Right atrium auricular region (tissue), 2 donors: Measurements from ENCODE around the gene SCLY. TPM values are rescaled to one million over a fixed set of nuclear protein-coding genes. Genes with fewer than 3 reads are reported as not detected.
A peak's percentile ranks its signal among the peaks of the same experiment; 100 is the strongest.

Experiments used
- DNase-seq: peaks from one replicate; pipeline ENCODE4 v3.0.0-alpha.2; 2019; ENCODE audit warnings: low spot score
- H3K27ac ChIP-seq, 2 donors: fragments of 200-600 bp; sonication (generic); 1 replicate in 1 of 2; 2 replicates in 1 of 2; pipeline ENCODE4 v1.5.1; 2016 to 2019
- H3K27me3 ChIP-seq, 2 donors: fragments of 200-600 bp; sonication (generic); one replicate each; pipeline versions ENCODE4 v1.5.1 to v1.6.0; 2017 to 2019
- H3K36me3 ChIP-seq: fragments of 200-600 bp; sonication (generic); one replicate; pipeline ENCODE4 v1.5.1; 2016
- H3K4me1 ChIP-seq, 2 donors: fragments of 200-600 bp; sonication (generic); one replicate each; pipeline versions ENCODE4 v1.5.1 to v1.6.0; 2017 to 2019
- H3K4me3 ChIP-seq, 2 donors: fragments of 200-600 bp; sonication (generic); 1 replicate in 1 of 2; 2 replicates in 1 of 2; pipeline ENCODE4 v1.5.1; 2017 to 2019; ENCODE audit warnings: mild to moderate bottlenecking in 1 of 2, moderate library complexity in 1 of 2
- H3K9me3 ChIP-seq, 2 donors: fragments of 200-600 bp; sonication (generic); one replicate each; pipeline ENCODE4 v1.5.1; 2019
- CTCF ChIP-seq, 2 donors: fragments of 200-600 bp; sonication (generic); IDR thresholded peaks; one replicate each; pipeline ENCODE4 v1.5.1; 2019; ENCODE audit warnings: antibody characterized with exemption in 2 of 2
- total RNA-seq, 2 donors: library from RNA; depleted of rRNA; stranded (reverse); fragments of >200 nt; gene quantifications; one replicate each; pipeline ENCODE4 v1.1.0, GENCODE V29; 2016

The SCLY gene
- total RNA-seq, 2 donors from 2014 or later = 6.5 to 11.3 TPM

- no peaks in the 10 kb centered on the region for H3K9me3 ChIP-seq
- no peak for TF ChIP-seq CTCF (IDR thresholded peaks at IDR 0.05)
- H3K27ac ChIP-seq = peak overlapping the region; percentile 90 to 96
- H3K27me3 ChIP-seq = no peaks in the 10 kb centered on the region
- H3K4me1 ChIP-seq = peaks cover 0 to 66% of the 10 kb centered on the region in 2 donors
- H3K36me3 ChIP-seq = peaks cover 8% of the 10 kb centered on the region
- no peak overlapping the region for H3K4me3 ChIP-seq
- no peak for DNase-seq
These were observed 77.1 kb downstream of the SCLY start for GRCh38 chr2:238137885-238138284.

DNA sequence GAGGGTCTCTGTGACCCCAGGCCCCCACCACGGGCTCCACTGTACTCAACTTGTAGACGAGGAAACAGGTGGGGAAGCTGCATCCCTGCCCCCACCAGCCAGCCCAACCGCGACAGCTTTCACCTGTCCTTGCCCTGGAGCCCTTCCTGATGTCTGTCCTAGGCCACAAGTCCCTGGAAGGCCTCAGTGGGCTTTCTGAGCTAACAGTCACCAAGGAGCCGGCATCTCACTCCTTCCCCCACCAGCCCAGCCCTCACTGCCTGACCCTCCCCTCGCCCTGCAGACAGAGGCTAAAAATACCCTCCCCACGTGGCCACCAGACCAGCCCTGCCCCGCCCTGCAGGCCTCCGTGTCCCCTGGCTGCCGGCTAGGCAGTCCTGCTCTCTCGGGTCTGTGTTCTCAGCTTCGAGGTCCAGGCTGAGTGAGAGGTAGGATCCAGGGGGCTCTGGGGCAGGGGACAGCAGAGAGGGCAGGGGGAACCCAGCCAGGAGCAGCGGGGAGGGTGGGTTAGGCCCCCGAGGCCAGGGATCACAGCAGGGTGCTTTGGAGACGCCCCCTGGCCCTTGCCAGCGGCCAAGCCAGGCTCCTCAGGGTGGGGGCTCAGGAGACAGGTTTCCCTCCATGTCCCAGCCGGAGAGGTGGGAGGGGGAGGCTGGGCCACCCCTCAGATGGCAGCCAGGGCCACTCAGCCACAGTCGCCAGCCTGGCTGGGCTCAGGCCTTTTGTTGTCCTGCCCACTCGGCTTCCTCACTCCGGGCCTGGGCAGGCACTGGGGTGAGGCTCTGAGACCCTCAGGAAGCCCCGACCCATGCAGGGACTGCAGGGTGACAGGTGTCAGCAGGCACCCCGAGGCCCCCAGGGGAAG is 77.8 kb downstream of the SCLY start, which contains the start of gene KLHL30:
KLHL30 (plus strand) TSS at position 338 of the 865 bp plus-strand sequence. CDS start 2,087 bp downstream, outside the sequence.
- peaks cover 8% of the 10 kb centered on the region for H3K36me3 ChIP-seq
- peak within 1 kb of the TSS; percentile 37 for H3K4me3 ChIP-seq
- peak within 1 kb of the TSS; percentile 90 to 96 for H3K27ac ChIP-seq
- TF ChIP-seq CTCF (IDR thresholded peaks at IDR 0.05) = no peak
- H3K27me3 ChIP-seq = no peaks in the 10 kb centered on the region
- H3K4me1 ChIP-seq = peaks cover 0 to 73% of the 10 kb centered on the region in 2 donors
- DNase-seq = no peak
- no peaks in the 10 kb centered on the region for H3K9me3 ChIP-seq

DNA sequence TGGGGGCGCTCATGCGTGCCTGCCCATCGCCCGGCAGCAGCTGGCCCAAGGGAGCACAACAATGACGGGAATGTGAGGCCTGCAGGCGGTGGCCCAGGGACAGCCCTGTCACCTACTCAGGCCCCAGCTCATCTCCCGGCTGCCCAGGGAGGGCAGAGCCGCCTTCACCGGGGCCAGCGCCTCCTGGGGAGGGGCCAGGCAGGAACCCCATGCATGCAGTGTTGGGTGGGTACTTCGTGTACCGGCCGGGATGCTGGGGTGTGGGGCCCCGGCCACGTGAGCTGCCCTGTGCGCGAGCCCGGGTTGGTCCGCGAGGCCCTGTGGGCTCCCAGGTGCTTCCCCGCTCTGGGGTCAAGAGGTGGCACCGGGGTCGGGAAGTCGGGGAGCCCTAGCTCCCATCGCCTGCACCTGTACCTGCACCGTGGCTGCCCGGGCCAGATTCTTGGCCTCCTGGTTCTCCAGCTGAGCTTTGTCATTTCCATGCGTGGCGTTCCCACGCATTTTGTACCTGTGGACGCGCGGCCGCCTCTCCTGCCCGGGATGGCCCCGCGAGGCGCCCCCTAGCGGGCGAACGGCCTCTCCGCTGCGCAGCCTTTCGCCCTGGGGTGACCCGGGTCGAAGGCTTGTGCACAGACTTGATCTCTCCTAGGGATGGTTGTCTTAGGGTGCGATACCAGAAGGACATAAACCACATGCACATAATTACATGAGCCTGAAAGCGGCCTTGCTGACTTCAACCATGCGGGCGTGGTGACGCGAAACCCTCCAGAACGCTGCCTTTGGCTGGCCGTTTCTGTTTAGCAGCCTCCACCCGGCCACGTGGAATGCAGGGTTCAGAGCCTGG is 78.6 kb downstream of the SCLY start:
- TF ChIP-seq CTCF (IDR thresholded peaks at IDR 0.05) = peak; percentile 64 to 71
- H3K4me3 ChIP-seq = peak overlapping the region; percentile 37
- no peaks in the 10 kb centered on the region for H3K9me3 ChIP-seq
- H3K36me3 ChIP-seq = peaks cover 8% of the 10 kb centered on the region
- no peak for DNase-seq
- H3K27me3 ChIP-seq = no peaks in the 10 kb centered on the region
- peak overlapping the region; percentile 90 to 96 for H3K27ac ChIP-seq
- H3K4me1 ChIP-seq = peaks cover 0 to 78% of the 10 kb centered on the region in 2 donors

DNA sequence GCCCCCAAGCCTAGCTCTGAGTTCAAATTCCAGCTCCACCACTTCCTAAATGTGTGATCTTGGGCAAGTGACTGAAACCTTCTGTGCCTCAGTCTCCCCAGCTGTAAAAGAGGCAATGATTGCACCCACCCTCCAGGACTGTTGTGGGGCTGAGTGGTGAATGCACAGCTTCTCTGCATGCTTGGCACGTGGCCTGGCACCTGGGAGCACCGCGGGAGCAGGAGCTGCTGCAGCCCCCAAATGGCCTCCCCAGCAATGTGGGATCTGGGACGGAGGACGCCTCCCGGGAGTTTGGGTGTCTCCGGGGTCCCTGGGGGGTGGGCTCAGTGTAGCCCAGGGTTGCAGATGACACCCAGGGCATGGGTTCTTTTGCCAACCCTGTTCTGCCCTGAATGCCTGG is 79.2 kb downstream of the SCLY start:
- Histone ChIP-seq H3K9me3 (no peaks in the 10 kb centered on the region), H3K4me1 (peaks cover 0 to 78% of the 10 kb centered on the region in 2 donors), H3K27ac (peak overlapping the region; percentile 90 to 96), H3K27me3 (no peaks in the 10 kb centered on the region), H3K36me3 (peaks cover 8% of the 10 kb centered on the region), H3K4me3 (no peak overlapping the region)
- no peak for DNase-seq
- no peak for TF ChIP-seq CTCF (IDR thresholded peaks at IDR 0.05)

DNA sequence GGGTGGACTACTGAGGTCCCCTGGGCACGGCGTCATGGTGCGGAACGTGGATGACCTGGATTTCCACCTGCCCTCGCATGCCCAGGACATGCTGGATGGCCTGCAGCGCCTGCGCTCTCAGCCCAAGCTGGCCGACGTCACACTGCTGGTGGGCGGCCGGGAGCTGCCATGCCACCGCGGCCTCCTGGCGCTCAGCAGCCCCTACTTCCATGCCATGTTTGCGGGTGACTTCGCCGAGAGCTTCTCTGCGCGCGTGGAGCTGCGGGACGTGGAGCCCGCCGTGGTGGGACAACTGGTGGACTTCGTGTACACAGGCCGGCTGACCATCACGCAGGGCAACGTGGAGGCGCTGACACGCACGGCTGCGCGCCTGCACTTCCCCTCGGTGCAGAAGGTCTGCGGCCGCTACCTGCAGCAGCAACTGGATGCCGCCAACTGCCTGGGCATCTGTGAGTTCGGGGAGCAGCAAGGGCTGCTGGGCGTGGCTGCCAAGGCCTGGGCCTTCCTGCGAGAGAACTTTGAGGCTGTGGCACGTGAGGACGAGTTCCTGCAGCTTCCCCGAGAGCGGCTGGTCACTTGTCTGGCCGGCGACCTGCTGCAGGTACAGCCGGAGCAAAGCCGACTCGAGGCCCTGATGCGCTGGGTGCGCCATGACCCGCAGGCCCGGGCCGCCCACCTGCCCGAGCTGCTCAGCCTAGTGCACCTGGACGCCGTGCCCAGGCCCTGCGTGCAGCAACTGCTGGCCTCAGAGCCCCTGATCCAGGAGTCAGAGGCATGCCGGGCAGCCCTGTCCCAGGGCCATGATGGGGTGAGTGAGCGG is 80.1 kb downstream of the SCLY start:
- Histone ChIP-seq H3K4me1 (peaks cover 0 to 76% of the 10 kb centered on the region in 2 donors), H3K27me3 (no peaks in the 10 kb centered on the region), H3K9me3 (no peaks in the 10 kb centered on the region), H3K36me3 (peaks cover 8% of the 10 kb centered on the region), H3K4me3 (no peak overlapping the region), H3K27ac (peak overlapping the region in 1 of 2 donors; percentile 66)
- DNase-seq = no peak
- TF ChIP-seq CTCF (IDR thresholded peaks at IDR 0.05) = no peak
